Heart left ventricle (tissue), 16 donors: ENCODE results near the gene OR2Y1. TPM values are rescaled to one million over a fixed set of nuclear protein-coding genes. Genes with fewer than 3 reads are reported as not detected.

Source experiments
- ATAC-seq, 4 donors: fragments of 200-7000 bp; cut with Tn5 transposase; one replicate each; pipeline ENCODE4 v1.9.1; 2020 to 2022; ENCODE audit warnings: moderate library complexity in 4 of 4, mild to moderate bottlenecking in 3 of 4, moderate number of reproducible peaks in 1 of 4
- DNase-seq, 5 donors: peaks; one replicate each; pipeline ENCODE4 v3.0.0-alpha.2; 2020
- H3K27ac ChIP-seq, 12 donors: fragments of 200-600 bp; sonication (generic) in 4 of 12; one replicate each; pipeline versions ENCODE4 v1.5.0 to v1.8.0; 2016 to 2022; ENCODE audit warnings: mild to moderate bottlenecking in 2 of 12
- H3K27me3 ChIP-seq, 9 donors: fragments of 200-600 bp; sonication (generic) in 2 of 9; one replicate each; pipeline versions ENCODE4 v1.5.1 to v1.8.0; 2016 to 2022; ENCODE audit warnings: mild to moderate bottlenecking in 3 of 9
- H3K36me3 ChIP-seq, 9 donors: fragments of 200-600 bp; sonication (generic) in 2 of 9; one replicate each; pipeline versions ENCODE4 v1.5.0 to v1.8.0; 2018 to 2022; ENCODE audit warnings: mild to moderate bottlenecking in 2 of 9
- H3K4me1 ChIP-seq, 12 donors: fragments of 200-600 bp; sonication (generic) in 4 of 12; one replicate each; pipeline versions ENCODE4 v1.5.0 to v1.8.0; 2016 to 2022; ENCODE audit warnings: mild to moderate bottlenecking in 3 of 12
- H3K4me3 ChIP-seq, 12 donors: fragments of 200-600 bp; sonication (generic) in 4 of 12; one replicate each; pipeline versions ENCODE4 v1.5.0 to v1.8.0; 2017 to 2022; ENCODE audit warnings: mild to moderate bottlenecking in 9 of 12, moderate library complexity in 4 of 12
- H3K9me3 ChIP-seq, 12 donors: fragments of 200-600 bp; sonication (generic) in 4 of 12; one replicate each; pipeline versions ENCODE4 v1.5.0 to v1.8.0; 2016 to 2022; ENCODE audit warnings: mild to moderate bottlenecking in 1 of 12
- CTCF ChIP-seq, 12 donors: fragments of 200-600 bp; sonication (generic) in 4 of 12; IDR thresholded peaks; one replicate each; pipeline versions ENCODE4 v1.5.0 to v1.8.0; 2018 to 2022; ENCODE audit warnings: antibody characterized with exemption in 12 of 12, mild to moderate bottlenecking in 5 of 12
- POLR2A ChIP-seq, 2 donors: fragments of 450-650 bp; IDR thresholded peaks; one replicate each; pipeline ENCODE4 v1.6.1; 2017; ENCODE audit warnings: antibody characterized with exemption in 2 of 2, mild to moderate bottlenecking in 2 of 2, moderate library complexity in 2 of 2
- WGBS, 4 donors: extraction: QIAGEN DNeasy Blood & Tissue Kit in 2 of 4; methylation state at CpG; one replicate each; pipeline versions ENCODE4 v1.1.5 to v1.1.7; 2013 to 2018; 5-methylcytosine and 5-hydroxymethylcytosine counted together
- intact Hi-C, 10 donors: fragments of 100-400 bp; cut with DNase I; formaldehyde crosslinking; loops; one replicate each; pipeline versions ENCODE4 v1.11.1 to v1.14.2; 2022
- polyA plus RNA-seq, 2 donors: library from polyadenylated mRNA; stranded (reverse); fragments of 200-250 nt; gene quantifications; one replicate each; pipeline ENCODE4 v1.2.3, GENCODE V29; 2013
- total RNA-seq, 9 donors: library from RNA; depleted of rRNA in 2 of 9; stranded (reverse); fragments of >200 nt in 2 of 9; fragmentation: NEBNext Ultra II Directional in 3 of 9; extraction: Animal tissue kit (Norgen Biotek cat#: 25700) in 3 of 9; gene quantifications; one replicate each; pipeline versions ENCODE4 v1.1.0 to v1.2.4, GENCODE V29; 2016 to 2023
- donor health status: ischemic (EF 13 %, LVEDD 7.1; RV severe dilation, severe dysfunction).
- donor health status: healthy with polysubstance abuse.
- donor health status: DM: no; HTN: yes; CAD: no.
- donor health status: DM: no; HTN: no; CAD: no.
- donor health status: ischemic (EF 25% LVEDD 6.9; RV normal size, moderate dysfunction).
- donor health status: ischemic (EF 25% LVEDD 5.7; RV mildly dilated, moderate dysfunction).
- donor health status: healthy.
- donor health status: DM: yes; HTN: yes; CAD: no.
- donor health status: ischemic (EF 35%, LVEDD 5.7; RV mildly dilated, moderate dysfunction).
- donor health status: nonischemic (EF 11% LVEDD 7.7; RV severe dilation, severe dysfunction).
- donor health status: DM: yes; HTN: yes; CAD: no.
- donor health status: PGD.
- donor health status: ischemic (EF 29% LVEDD 5.4; RV normal size, mild dysfunction).
- donor health status: nonischemic (EF 23%, LVEDD 6.1; RV moderate dilation, normal function).

Gene OR2Y1
- total and polyA plus RNA-seq, 11 donors, result not detected

DNA sequence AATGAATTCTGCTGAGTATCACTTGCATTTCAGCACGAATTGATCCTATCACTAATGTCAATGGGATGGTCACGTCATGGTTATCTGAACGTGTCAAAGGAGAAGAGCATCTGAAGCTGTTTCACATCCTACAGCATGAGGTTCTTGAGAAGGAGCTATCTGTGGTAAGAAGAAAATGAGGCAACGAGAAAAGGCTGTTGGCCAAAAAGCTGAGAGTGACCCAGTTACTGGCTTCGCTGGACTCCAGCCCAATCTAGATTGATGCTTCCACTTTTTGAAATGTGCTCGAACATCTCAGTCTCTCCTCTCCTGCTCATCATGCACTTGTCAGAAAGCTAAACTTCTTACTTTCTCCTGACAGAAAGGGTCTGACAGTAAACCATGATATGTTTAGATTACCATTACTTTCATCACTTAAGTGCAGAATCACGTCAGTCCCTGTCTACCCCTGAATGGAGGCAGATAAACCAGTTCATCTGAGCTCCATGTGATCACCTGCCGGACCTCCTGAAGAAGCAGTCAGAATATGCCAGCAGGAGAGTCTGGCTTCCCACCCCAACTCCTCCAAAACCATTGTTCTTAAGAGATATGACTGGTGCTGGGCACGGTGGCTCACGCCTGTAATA is 40.2 kb upstream of the OR2Y1 start:
- no peaks in the 10 kb centered on the region for H3K27me3 ChIP-seq
- DNase-seq (no peak), ATAC-seq (no peak)
- WGBS, 4 donors, result 65 to 74% (median 68%) methylated on average over 9 to 10 of the region's 10 CpGs
- intact Hi-C loops, result loop anchor here in 9 of 10 donors (5.0 to 10.0 kb wide), 9 partner anchors 82 to 405 kb away; partner anchors contain the start of genes BTNL9 (in 3 of the 9) and ZFP62 (in 2 of the 9)
- H3K4me3 ChIP-seq, result no peak overlapping the region
- no peak for TF ChIP-seq POLR2A (IDR thresholded peaks at IDR 0.05)
- no peak for TF ChIP-seq CTCF (IDR thresholded peaks at IDR 0.05)
- H3K27ac ChIP-seq, result no peak overlapping the region
- peaks cover 0 to 12% (median 7%) of the 10 kb centered on the region in 12 donors for H3K4me1 ChIP-seq
- no peaks in the 10 kb centered on the region for H3K9me3 ChIP-seq
- H3K36me3 ChIP-seq, result no peaks in the 10 kb centered on the region

DNA sequence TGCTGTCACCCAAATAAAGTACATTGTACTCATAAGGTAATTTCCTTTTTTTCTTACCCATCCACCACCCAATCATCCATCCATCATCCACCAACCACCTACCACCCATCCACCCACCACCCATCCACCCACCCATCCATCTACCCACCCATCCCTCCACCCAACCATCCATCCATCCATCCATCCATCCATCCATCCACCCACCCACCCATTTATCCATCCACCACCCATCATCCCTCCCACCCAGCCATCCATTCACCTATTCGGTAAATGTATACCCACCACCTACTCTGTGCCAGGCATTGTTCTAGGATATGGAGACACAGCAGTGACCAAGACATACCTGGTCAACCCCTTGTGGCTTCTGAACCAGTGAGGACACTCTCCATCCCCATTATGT is 37.6 kb upstream of the OR2Y1 start:
- H3K36me3 ChIP-seq, result no peaks in the 10 kb centered on the region

GRCh38 chr5:180776376-180776775 is 36.5 kb upstream of the OR2Y1 start:
- Histone ChIP-seq H3K4me3 (no peak overlapping the region), H3K36me3 (no peaks in the 10 kb centered on the region), H3K27ac (no peak overlapping the region), H3K9me3 (peaks cover 0 to 14% (median 6%) of the 10 kb centered on the region in 12 donors), H3K27me3 (no peaks in the 10 kb centered on the region), H3K4me1 (no peaks in the 10 kb centered on the region)
- TF ChIP-seq POLR2A (IDR thresholded peaks at IDR 0.05), result no peak
- TF ChIP-seq CTCF (IDR thresholded peaks at IDR 0.05), result no peak
- no peak for ATAC-seq
- WGBS, 4 donors, result 93 to 100% (median 98%) methylated on average over 1 of the region's 1 CpG
- DNase-seq, result no peak
- intact Hi-C loops, result no loop called here

More for the DNA sequence above, 37.6 kb upstream of the OR2Y1 start:
- TF ChIP-seq POLR2A (IDR thresholded peaks at IDR 0.05) (no peak), CTCF (IDR thresholded peaks at IDR 0.05) (no peak)
- no peaks in the 10 kb centered on the region for H3K27me3 ChIP-seq
- WGBS, 4 donors, result 96 to 100% (median 98%) methylated on average over 1 of the region's 1 CpG
- no peak for ATAC-seq
- H3K4me1 ChIP-seq, result no peaks in the 10 kb centered on the region
- H3K4me3 ChIP-seq, result no peak overlapping the region
- DNase-seq, result no peak
- intact Hi-C loops, result no loop called here
- H3K27ac ChIP-seq, result no peak overlapping the region
- peaks cover 0 to 3% (median under 1%) of the 10 kb centered on the region in 12 donors for H3K9me3 ChIP-seq

DNA sequence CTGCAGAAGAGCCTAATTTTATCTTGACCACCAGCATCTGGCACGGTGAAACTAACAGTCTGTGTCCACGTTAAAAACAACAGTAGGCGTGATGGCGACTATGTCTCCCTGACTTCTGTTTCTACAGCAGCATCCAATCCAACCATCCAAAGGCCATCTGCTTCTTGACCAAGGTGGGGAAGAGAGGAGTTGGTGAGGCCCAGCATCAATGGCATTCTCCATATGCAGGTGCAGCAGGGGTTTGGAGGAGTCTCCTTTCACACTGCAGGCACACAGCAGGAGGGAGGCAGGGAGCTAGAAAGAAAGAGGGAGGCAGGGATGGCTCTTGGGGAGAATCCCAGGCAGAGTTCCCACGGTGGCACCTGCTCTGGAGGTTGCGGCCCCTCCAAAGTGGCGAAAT is 35.8 kb upstream of the OR2Y1 start:
- H3K4me1 ChIP-seq, result no peaks in the 10 kb centered on the region
- peaks cover 0 to 14% (median 6%) of the 10 kb centered on the region in 12 donors for H3K9me3 ChIP-seq
- TF ChIP-seq POLR2A (IDR thresholded peaks at IDR 0.05) (no peak), CTCF (IDR thresholded peaks at IDR 0.05) (no peak)
- H3K36me3 ChIP-seq, result no peaks in the 10 kb centered on the region
- H3K27me3 ChIP-seq, result no peaks in the 10 kb centered on the region
- no peak for ATAC-seq
- DNase-seq, result no peak
- H3K4me3 ChIP-seq, result no peak overlapping the region
- WGBS, 4 donors, result 88 to 93% (median 92%) methylated on average over 7 of the region's 7 CpGs
- intact Hi-C loops, result no loop called here
- H3K27ac ChIP-seq, result no peak overlapping the region
